ENCODE measurements around the gene JPT1. TPM values are rescaled to one million over a fixed set of nuclear protein-coding genes. Genes with fewer than 3 reads are reported as not detected.
"Not testable (repeated sequence)": the region's sequence is repeated elsewhere in the genome, so short reads cannot be mapped to it uniquely, and the experiment has no call there.

The JPT1 gene
- total RNA-seq, 5 donors from 2014 or later (not counting 1 experiment from before 2014, with no cell fraction given) = 28.3 to 55.8 (median 45.4) TPM

GRCh38 chr17:75144816-75145512 is 9.3 kb downstream of the JPT1 start:
- Histone ChIP-seq H3K27me3 (replicated peaks in 1 of 2; ENCODE audit: control insufficient read depth in 2 of 2, extremely low read depth in 1 of 2, insufficient read depth in 2 of 2, low read length in 1 of 2) (no peaks in the 10 kb centered on the region), H3K4me1 (ENCODE audit: control insufficient read depth in 1 of 2, extremely low read depth in 1 of 2, insufficient read depth in 2 of 2, low read length in 2 of 2) (peaks cover 0 to 17% of the 10 kb centered on the region in 2 experiments), H3K9me3 (no peaks in the 10 kb centered on the region), H3K27ac (ENCODE audit: low read length) (no peak overlapping the region), H3K36me3 (ENCODE audit: control insufficient read depth in 2 of 2, extremely low read depth in 1 of 2, insufficient read depth in 1 of 2, low read length in 1 of 2) (peaks cover 0 to 45% of the 10 kb centered on the region in 2 donors), H3K4me3 (ENCODE audit: control insufficient read depth in 1 of 2, extremely low read depth in 1 of 2, low read length in 1 of 2) (no peak overlapping the region)
- no peak for DNase-seq
- no peaks in the 10 kb centered on the region for H3K9me3 Mint-ChIP-seq
- no peak overlapping the region for H3K4me3 Mint-ChIP-seq
- H3K27ac Mint-ChIP-seq = peak overlapping the region in 1 of 2 donors; percentile 50
- ChIA-PET POLR2A (interaction anchor here (0.5 to 0.6 kb wide), 2 partner anchors 263 to 313 kb away, joined by 4 to 5 read pairs; no protein-coding TSS in a partner anchor), CTCF (interaction anchor here (0.6 to 1.2 kb wide), 4 partner anchors 11 to 40 kb away, joined by 3 read pairs; no protein-coding TSS in a partner anchor)
- 100% methylated on average over 4 of the region's 11 CpGs for WGBS (ENCODE audit: insufficient coverage)
- H3K27me3 Mint-ChIP-seq = no peaks in the 10 kb centered on the region
- peaks cover 38% of the 10 kb centered on the region for H3K36me3 Mint-ChIP-seq
- peaks cover 14 to 23% (median 22%) of the 10 kb centered on the region in 3 donors for H3K4me1 Mint-ChIP-seq
- ATAC-seq (replicated peaks in 1 of 4) = no peak

- DNase-seq (no peak), ATAC-seq (replicated peaks in 1 of 4) (no peak)
- Histone ChIP-seq H3K9me3 (no peaks in the 10 kb centered on the region), H3K36me3 (ENCODE audit: control insufficient read depth in 2 of 2, extremely low read depth in 1 of 2, insufficient read depth in 1 of 2, low read length in 1 of 2) (peaks cover 0 to 40% of the 10 kb centered on the region in 2 donors), H3K4me1 (ENCODE audit: control insufficient read depth in 1 of 2, extremely low read depth in 1 of 2, insufficient read depth in 2 of 2, low read length in 2 of 2) (peaks cover 0 to 17% of the 10 kb centered on the region in 2 experiments), H3K4me3 (ENCODE audit: control insufficient read depth in 1 of 2, extremely low read depth in 1 of 2, low read length in 1 of 2) (no peak overlapping the region), H3K27me3 (replicated peaks in 1 of 2; ENCODE audit: control insufficient read depth in 2 of 2, extremely low read depth in 1 of 2, insufficient read depth in 2 of 2, low read length in 1 of 2) (no peaks in the 10 kb centered on the region), H3K27ac (ENCODE audit: low read length) (no peak overlapping the region)
- H3K36me3 Mint-ChIP-seq = peaks cover 25% of the 10 kb centered on the region
- no peaks in the 10 kb centered on the region for H3K27me3 Mint-ChIP-seq
- POLR2A ChIA-PET = no interaction called here
- H3K9me3 Mint-ChIP-seq = no peaks in the 10 kb centered on the region
- no peak overlapping the region for H3K27ac Mint-ChIP-seq
- WGBS (ENCODE audit: insufficient coverage) = 100% methylated on average over 3 of the region's 13 CpGs
- peaks cover 14 to 19% (median 16%) of the 10 kb centered on the region in 3 donors for H3K4me1 Mint-ChIP-seq
- no peak overlapping the region for H3K4me3 Mint-ChIP-seq
- CTCF ChIA-PET = no interaction called here
Observed at GRCh38 chr17:75142236-75142971, 11.9 kb downstream of the JPT1 start.

- POLR2A ChIA-PET = no interaction called here
- WGBS (ENCODE audit: insufficient coverage) = 93% methylated on average over 3 of the region's 5 CpGs
- ATAC-seq (replicated peaks in 1 of 4) (no peak), DNase-seq (no peak)
- H3K4me1 ChIP-seq (ENCODE audit: control insufficient read depth in 1 of 2, extremely low read depth in 1 of 2, insufficient read depth in 2 of 2, low read length in 2 of 2) = peaks cover 0 to 17% of the 10 kb centered on the region in 2 experiments
- Mint-ChIP-seq H3K9me3 (no peaks in the 10 kb centered on the region), H3K27ac (no peak overlapping the region), H3K27me3 (no peaks in the 10 kb centered on the region), H3K4me3 (no peak overlapping the region), H3K36me3 (peaks cover 4% of the 10 kb centered on the region), H3K4me1 (peaks cover 9 to 19% (median 16%) of the 10 kb centered on the region in 3 donors)
- CTCF ChIA-PET = interaction anchor here (0.6 kb wide), 2 partner anchors 33 kb away, joined by 4 to 5 read pairs; no protein-coding TSS in a partner anchor
- H3K9me3 ChIP-seq = no peaks in the 10 kb centered on the region
- no peaks in the 10 kb centered on the region for H3K27me3 ChIP-seq (replicated peaks in 1 of 2; ENCODE audit: control insufficient read depth in 2 of 2, extremely low read depth in 1 of 2, insufficient read depth in 2 of 2, low read length in 1 of 2)
- no peak overlapping the region for H3K4me3 ChIP-seq (ENCODE audit: control insufficient read depth in 1 of 2, extremely low read depth in 1 of 2, low read length in 1 of 2)
- no peak overlapping the region for H3K27ac ChIP-seq (ENCODE audit: low read length)
- H3K36me3 ChIP-seq (ENCODE audit: control insufficient read depth in 2 of 2, extremely low read depth in 1 of 2, insufficient read depth in 1 of 2, low read length in 1 of 2) = peaks cover 3 to 9% of the 10 kb centered on the region in 2 donors
Observed at GRCh38 chr17:75138519-75138918, 15.8 kb downstream of the JPT1 start.

DNA sequence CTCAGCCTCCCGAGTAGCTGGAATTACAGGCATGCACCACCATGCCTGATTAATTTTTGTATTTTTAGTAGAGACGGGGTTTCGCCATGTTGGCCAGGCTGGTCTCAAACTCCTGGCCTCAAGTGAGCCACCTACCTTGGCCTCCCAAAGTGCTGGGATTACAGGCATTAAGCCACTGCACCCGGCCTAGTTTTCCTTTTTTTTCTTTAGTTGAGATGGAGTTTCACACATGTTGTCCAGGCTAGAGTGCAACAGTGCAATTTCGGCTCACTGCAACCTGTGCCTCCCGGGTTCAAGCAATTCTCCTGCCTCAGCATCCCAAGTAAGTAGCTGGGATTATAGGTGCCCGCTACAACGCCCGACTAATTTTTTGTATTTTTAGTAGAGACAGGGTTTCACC is 16.6 kb downstream of the JPT1 start:
- not testable (repeated sequence) for H3K4me3 Mint-ChIP-seq; ATAC-seq (replicated peaks in 1 of 4); H3K36me3 ChIP-seq (ENCODE audit: control insufficient read depth in 2 of 2, extremely low read depth in 1 of 2, insufficient read depth in 1 of 2, low read length in 1 of 2); H3K4me3 ChIP-seq (ENCODE audit: control insufficient read depth in 1 of 2, extremely low read depth in 1 of 2, low read length in 1 of 2); H3K27ac Mint-ChIP-seq; H3K27me3 Mint-ChIP-seq; H3K36me3 Mint-ChIP-seq; H3K27ac ChIP-seq (ENCODE audit: low read length); H3K9me3 Mint-ChIP-seq; DNase-seq; H3K27me3 ChIP-seq (replicated peaks in 1 of 2; ENCODE audit: control insufficient read depth in 2 of 2, extremely low read depth in 1 of 2, insufficient read depth in 2 of 2, low read length in 1 of 2); H3K9me3 ChIP-seq
- POLR2A ChIA-PET = interaction anchor here (0.5 to 0.6 kb wide), 2 partner anchors 153 to 382 kb away, joined by 4 to 7 read pairs; no protein-coding TSS in a partner anchor
- peaks cover 10 to 19% (median 18%) of the 10 kb centered on the region in 3 donors for H3K4me1 Mint-ChIP-seq
- WGBS (ENCODE audit: insufficient coverage) = 100% methylated on average over 1 of the region's 9 CpGs
- CTCF ChIA-PET = interaction anchor here (0.6 to 0.7 kb wide), 3 partner anchors 13 to 1326 kb away, joined by 4 read pairs; no protein-coding TSS in a partner anchor
- H3K4me1 ChIP-seq (ENCODE audit: control insufficient read depth in 1 of 2, extremely low read depth in 1 of 2, insufficient read depth in 2 of 2, low read length in 2 of 2) = peaks cover 0 to 20% of the 10 kb centered on the region in 2 experiments

- ATAC-seq (replicated peaks in 1 of 4) = no peak
- no peaks in the 10 kb centered on the region for H3K27me3 Mint-ChIP-seq
- ChIA-PET POLR2A (no interaction called here), CTCF (no interaction called here)
- H3K4me3 Mint-ChIP-seq = no peak overlapping the region
- H3K27me3 ChIP-seq (replicated peaks in 1 of 2; ENCODE audit: control insufficient read depth in 2 of 2, extremely low read depth in 1 of 2, insufficient read depth in 2 of 2, low read length in 1 of 2) = no peaks in the 10 kb centered on the region
- no peaks in the 10 kb centered on the region for H3K9me3 Mint-ChIP-seq
- peaks cover 4% of the 10 kb centered on the region for H3K36me3 Mint-ChIP-seq
- peaks cover 0 to 26% of the 10 kb centered on the region in 2 experiments for H3K4me1 ChIP-seq (ENCODE audit: control insufficient read depth in 1 of 2, extremely low read depth in 1 of 2, insufficient read depth in 2 of 2, low read length in 2 of 2)
- no peaks in the 10 kb centered on the region for H3K9me3 ChIP-seq
- 95% methylated on average over 5 of the region's 8 CpGs for WGBS (ENCODE audit: insufficient coverage)
- DNase-seq = no peak
- H3K27ac Mint-ChIP-seq = peak overlapping the region in 1 of 2 donors; percentile 46
- H3K4me1 Mint-ChIP-seq = peaks cover 12 to 15% (median 14%) of the 10 kb centered on the region in 3 donors
- no peak overlapping the region for H3K27ac ChIP-seq (ENCODE audit: low read length)
- H3K4me3 ChIP-seq (ENCODE audit: control insufficient read depth in 1 of 2, extremely low read depth in 1 of 2, low read length in 1 of 2) = no peak overlapping the region
- H3K36me3 ChIP-seq (ENCODE audit: control insufficient read depth in 2 of 2, extremely low read depth in 1 of 2, insufficient read depth in 1 of 2, low read length in 1 of 2) = peaks cover 3 to 5% of the 10 kb centered on the region in 2 donors
Observed at GRCh38 chr17:75135946-75136345, 18.4 kb downstream of the JPT1 start.

- H3K4me3 Mint-ChIP-seq = no peak overlapping the region
- H3K4me1 ChIP-seq (ENCODE audit: control insufficient read depth in 1 of 2, extremely low read depth in 1 of 2, insufficient read depth in 2 of 2, low read length in 2 of 2) = peaks cover 0 to 26% of the 10 kb centered on the region in 2 experiments
Observed at GRCh38 chr17:75135452-75135851, 18.9 kb downstream of the JPT1 start.

More at GRCh38 chr17:75135452-75135851, 18.9 kb downstream of the JPT1 start:
- Histone ChIP-seq H3K9me3 (no peaks in the 10 kb centered on the region), H3K27me3 (replicated peaks in 1 of 2; ENCODE audit: control insufficient read depth in 2 of 2, extremely low read depth in 1 of 2, insufficient read depth in 2 of 2, low read length in 1 of 2) (no peaks in the 10 kb centered on the region), H3K4me3 (ENCODE audit: control insufficient read depth in 1 of 2, extremely low read depth in 1 of 2, low read length in 1 of 2) (no peak overlapping the region), H3K27ac (ENCODE audit: low read length) (no peak overlapping the region), H3K36me3 (ENCODE audit: control insufficient read depth in 2 of 2, extremely low read depth in 1 of 2, insufficient read depth in 1 of 2, low read length in 1 of 2) (peaks cover 3 to 5% of the 10 kb centered on the region in 2 donors)
- no peak for DNase-seq
- H3K9me3 Mint-ChIP-seq = no peaks in the 10 kb centered on the region
- ATAC-seq (replicated peaks in 1 of 4) = no peak
- peak overlapping the region in 1 of 2 donors; percentile 46 for H3K27ac Mint-ChIP-seq
- peaks cover 6% of the 10 kb centered on the region for H3K36me3 Mint-ChIP-seq
- ChIA-PET CTCF (no interaction called here), POLR2A (no interaction called here)
- H3K27me3 Mint-ChIP-seq = no peaks in the 10 kb centered on the region
- WGBS (ENCODE audit: insufficient coverage) = 97% methylated on average over 3 of the region's 5 CpGs
- peaks cover 12 to 15% (median 13%) of the 10 kb centered on the region in 3 donors for H3K4me1 Mint-ChIP-seq
